ENCODE data around the gene KRTAP12-3. TPM values are rescaled to one million over a fixed set of nuclear protein-coding genes. Genes with fewer than 3 reads are reported as not detected.

Gene KRTAP12-3
- total RNA-seq, 2 donors from 2014 or later = not detected

DNA sequence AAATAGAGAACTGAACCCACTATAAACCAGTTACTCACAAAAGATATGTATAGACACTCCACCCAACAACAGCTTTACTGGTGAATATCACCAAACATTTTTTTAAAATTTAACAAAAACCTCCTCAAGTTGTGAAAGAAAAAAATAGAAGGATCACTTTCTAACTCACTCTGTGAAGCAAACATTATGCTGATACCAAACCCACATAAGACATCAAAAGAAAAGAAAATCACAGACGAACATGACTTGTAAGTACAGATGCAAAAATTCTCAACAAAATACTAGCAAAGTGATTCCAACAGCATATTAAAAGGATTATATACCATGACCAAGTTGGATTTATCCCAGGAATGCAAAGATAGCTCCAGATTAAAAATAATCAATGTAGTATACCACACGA is 34.0 kb downstream of the KRTAP12-3 start:
- peaks cover 17% of the 10 kb centered on the region for H3K9me3 Mint-ChIP-seq
- H3K36me3 Mint-ChIP-seq (ENCODE audit: low read depth) = peaks cover 4% of the 10 kb centered on the region
- H3K4me3 Mint-ChIP-seq = no peak overlapping the region
- H3K4me1 Mint-ChIP-seq = peaks cover 40% of the 10 kb centered on the region
- no peak overlapping the region for H3K27ac Mint-ChIP-seq
- Histone ChIP-seq H3K36me3 (ENCODE audit: control insufficient read depth, insufficient read depth, low read length) (no peaks in the 10 kb centered on the region), H3K9me3 (ENCODE audit: control insufficient read depth, low read length) (peaks cover 21% of the 10 kb centered on the region), H3K4me1 (ENCODE audit: control insufficient read depth, insufficient read depth, low read length) (peaks cover 12% of the 10 kb centered on the region), H3K9ac (ENCODE audit: extremely low read depth, low read length, poor library complexity, severe bottlenecking) (no peak overlapping the region), H3K4me3 (ENCODE audit: low read length) (no peak overlapping the region), H3K27me3 (ENCODE audit: control insufficient read depth, insufficient read depth, low read length, poor library complexity, severe bottlenecking) (no peaks in the 10 kb centered on the region), H3K27ac (ENCODE audit: low read depth, low read length) (no peak overlapping the region)
- no peak for DNase-seq
- 83 to 89% methylated on average over 2 of the region's 2 CpGs for WGBS, 2 experiments (ENCODE audit: insufficient coverage in 1 of 2, insufficient read length in 1 of 2)
- TF ChIP-seq, protein P1, sequence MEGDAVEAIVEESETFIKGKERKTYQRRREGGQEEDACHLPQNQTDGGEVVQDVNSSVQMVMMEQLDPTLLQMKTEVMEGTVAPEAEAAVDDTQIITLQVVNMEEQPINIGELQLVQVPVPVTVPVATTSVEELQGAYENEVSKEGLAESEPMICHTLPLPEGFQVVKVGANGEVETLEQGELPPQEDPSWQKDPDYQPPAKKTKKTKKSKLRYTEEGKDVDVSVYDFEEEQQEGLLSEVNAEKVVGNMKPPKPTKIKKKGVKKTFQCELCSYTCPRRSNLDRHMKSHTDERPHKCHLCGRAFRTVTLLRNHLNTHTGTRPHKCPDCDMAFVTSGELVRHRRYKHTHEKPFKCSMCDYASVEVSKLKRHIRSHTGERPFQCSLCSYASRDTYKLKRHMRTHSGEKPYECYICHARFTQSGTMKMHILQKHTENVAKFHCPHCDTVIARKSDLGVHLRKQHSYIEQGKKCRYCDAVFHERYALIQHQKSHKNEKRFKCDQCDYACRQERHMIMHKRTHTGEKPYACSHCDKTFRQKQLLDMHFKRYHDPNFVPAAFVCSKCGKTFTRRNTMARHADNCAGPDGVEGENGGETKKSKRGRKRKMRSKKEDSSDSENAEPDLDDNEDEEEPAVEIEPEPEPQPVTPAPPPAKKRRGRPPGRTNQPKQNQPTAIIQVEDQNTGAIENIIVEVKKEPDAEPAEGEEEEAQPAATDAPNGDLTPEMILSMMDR (conservative IDR thresholded peaks at IDR 0.05) = no peak
- H3K27me3 Mint-ChIP-seq (ENCODE audit: insufficient read depth) = peaks cover 8% of the 10 kb centered on the region

- H3K4me3 Mint-ChIP-seq = no peak overlapping the region
- 60 to 71% methylated on average over 1 to 2 of the region's 2 CpGs for WGBS, 2 experiments (ENCODE audit: insufficient coverage in 1 of 2, insufficient read length in 1 of 2)
- H3K9ac ChIP-seq (ENCODE audit: extremely low read depth, low read length, poor library complexity, severe bottlenecking) = no peak overlapping the region
- H3K4me1 Mint-ChIP-seq = peaks cover 38% of the 10 kb centered on the region
- no peak overlapping the region for H3K27ac Mint-ChIP-seq
- peaks cover 21% of the 10 kb centered on the region for H3K9me3 ChIP-seq (ENCODE audit: control insufficient read depth, low read length)
- peaks cover 13% of the 10 kb centered on the region for H3K27me3 Mint-ChIP-seq (ENCODE audit: insufficient read depth)
- TF ChIP-seq, protein P1 (conservative IDR thresholded peaks at IDR 0.05) = no peak
- no peaks in the 10 kb centered on the region for H3K36me3 ChIP-seq (ENCODE audit: control insufficient read depth, insufficient read depth, low read length)
- no peak overlapping the region for H3K27ac ChIP-seq (ENCODE audit: low read depth, low read length)
- H3K9me3 Mint-ChIP-seq = peaks cover 17% of the 10 kb centered on the region
- H3K36me3 Mint-ChIP-seq (ENCODE audit: low read depth) = peaks cover 4% of the 10 kb centered on the region
- DNase-seq = no peak
- H3K27me3 ChIP-seq (ENCODE audit: control insufficient read depth, insufficient read depth, low read length, poor library complexity, severe bottlenecking) = no peaks in the 10 kb centered on the region
- no peaks in the 10 kb centered on the region for H3K4me1 ChIP-seq (ENCODE audit: control insufficient read depth, insufficient read depth, low read length)
- no peak overlapping the region for H3K4me3 ChIP-seq (ENCODE audit: low read length)
Measured at GRCh38 chr21:44692798-44693512, 35.2 kb downstream of the KRTAP12-3 start.

- H3K36me3 Mint-ChIP-seq (ENCODE audit: low read depth) = peaks cover 4% of the 10 kb centered on the region
- H3K36me3 ChIP-seq (ENCODE audit: control insufficient read depth, insufficient read depth, low read length) = no peaks in the 10 kb centered on the region
- WGBS, 2 experiments (ENCODE audit: insufficient coverage in 1 of 2, insufficient read length in 1 of 2) = 86 to 87% methylated on average over 8 to 11 of the region's 11 CpGs
- no peak overlapping the region for H3K9ac ChIP-seq (ENCODE audit: extremely low read depth, low read length, poor library complexity, severe bottlenecking)
- peaks cover 3% of the 10 kb centered on the region for H3K4me1 ChIP-seq (ENCODE audit: control insufficient read depth, insufficient read depth, low read length)
- no peak for DNase-seq
- H3K4me3 ChIP-seq (ENCODE audit: low read length) = no peak overlapping the region
- H3K9me3 ChIP-seq (ENCODE audit: control insufficient read depth, low read length) = peaks cover 21% of the 10 kb centered on the region
- no peaks in the 10 kb centered on the region for H3K27me3 ChIP-seq (ENCODE audit: control insufficient read depth, insufficient read depth, low read length, poor library complexity, severe bottlenecking)
- peaks cover 43% of the 10 kb centered on the region for H3K4me1 Mint-ChIP-seq
- H3K9me3 Mint-ChIP-seq = peaks cover 17% of the 10 kb centered on the region
- TF ChIP-seq, protein P1 (conservative IDR thresholded peaks at IDR 0.05) = no peak
- H3K27me3 Mint-ChIP-seq (ENCODE audit: insufficient read depth) = peaks cover 19% of the 10 kb centered on the region
- H3K4me3 Mint-ChIP-seq = no peak overlapping the region
- no peak overlapping the region for H3K27ac Mint-ChIP-seq
- H3K27ac ChIP-seq (ENCODE audit: low read depth, low read length) = no peak overlapping the region
Measured at GRCh38 chr21:44694776-44695175, 37.0 kb downstream of the KRTAP12-3 start.

Data from endodermal cell (in vitro differentiated cells).